Smooth muscle cell (in vitro differentiated cells): ENCODE data around the gene SYNPO2. TPM values are rescaled to one million over a fixed set of nuclear protein-coding genes. Genes with fewer than 3 reads are reported as not detected.

Source experiments
- DNase-seq: peaks from one replicate; lab custom pipeline; 2025; ENCODE audit not compliant: unreplicated experiment; lab: John Stamatoyannopoulos, UW
- H2AFZ ChIP-seq: fragments of 200-600 bp; sonication (generic); 2 replicates; pipeline ENCODE4 v1.6.0; 2016; ENCODE audit warnings: antibody characterized with exemption, low read depth, mild to moderate bottlenecking
- H3F3A ChIP-seq: fragments of 200-600 bp; sonication (generic); 2 replicates; pipeline ENCODE4 v1.6.0; 2017; ENCODE audit warnings: antibody characterized with exemption, low read depth
- H3K27ac ChIP-seq: fragments of 200-600 bp; sonication (generic); 2 replicates; pipeline ENCODE4 v1.5.1; 2016; ENCODE audit warnings: low read depth, mild to moderate bottlenecking
- H3K27me3 ChIP-seq: fragments of 200-600 bp; sonication (generic); 2 replicates; pipeline ENCODE4 v1.6.1; 2016; ENCODE audit warnings: low read depth, mild to moderate bottlenecking
- H3K36me3 ChIP-seq: fragments of 200-600 bp; sonication (generic); 2 replicates; pipeline ENCODE4 v1.5.1; 2016; ENCODE audit warnings: low read depth
- H3K4me1 ChIP-seq: fragments of 200-600 bp; sonication (generic); 2 replicates; pipeline ENCODE4 v1.5.1; 2016; ENCODE audit warnings: low read depth
- H3K4me2 ChIP-seq: fragments of 200-600 bp; sonication (generic); 2 replicates; pipeline ENCODE4 v1.6.0; 2016; ENCODE audit warnings: mild to moderate bottlenecking
- H3K4me3 ChIP-seq: fragments of 200-600 bp; sonication (generic); 2 replicates; pipeline ENCODE4 v1.5.1; 2016; ENCODE audit warnings: mild to moderate bottlenecking
- H3K79me2 ChIP-seq: fragments of 200-600 bp; sonication (generic); 2 replicates; pipeline ENCODE4 v1.6.0; 2016; ENCODE audit warnings: low read depth, mild to moderate bottlenecking
- H3K9ac ChIP-seq: fragments of 200-600 bp; sonication (generic); 2 replicates; pipeline ENCODE4 v1.6.0; 2016; ENCODE audit warnings: low read depth
- H3K9me3 ChIP-seq: fragments of 200-600 bp; sonication (generic); replicated peaks from 2 replicates; pipeline ENCODE4 v1.5.1; 2016; ENCODE audit warnings: low read depth
- H4K20me1 ChIP-seq: fragments of 200-600 bp; sonication (generic); 2 replicates; pipeline ENCODE4 v1.6.0; 2016; ENCODE audit warnings: low read depth
- CTCF ChIP-seq: fragments of 200-600 bp; sonication (generic); IDR thresholded peaks from 2 replicates; pipeline ENCODE4 v1.5.1; 2017; ENCODE audit warnings: borderline replicate concordance, mild to moderate bottlenecking, antibody characterized with exemption; ENCODE audit not compliant: insufficient read depth, poor library complexity, severe bottlenecking
- WGBS: methylation state at CpG from one replicate; pipeline ENCODE4 v1.1.7; 2016; ENCODE audit warnings: low lambda C conversion rate; 5-methylcytosine and 5-hydroxymethylcytosine counted together
- polyA plus RNA-seq: library from polyadenylated mRNA; unstranded; fragments of >200 nt; fragmentation: Nextera tagmentation; extraction: Ambion mirVana; gene quantifications from 2 replicates; pipeline ENCODE4 v1.2.1, GENCODE V29; 2016
- total RNA-seq: library from RNA; depleted of rRNA; stranded (reverse); fragments of >200 nt; gene quantifications from 2 replicates; pipeline ENCODE4 v1.2.3, GENCODE V29; 2014

SYNPO2 gene
- total and polyA plus RNA-seq, 2 experiments from 2014 or later = 0.08 to 4.5 TPM

GRCh38 chr4:118979712-118980111 is 91.1 kb downstream of the SYNPO2 start:
- WGBS = 84% methylated on average over 3 of the region's 3 CpGs
- H3K9ac ChIP-seq = no peak overlapping the region
- DNase-seq = no peak
- no peak overlapping the region for H3K4me3 ChIP-seq
- H3F3A ChIP-seq = no peaks in the 10 kb centered on the region
- no peak overlapping the region for H2AFZ ChIP-seq
- no peaks in the 10 kb centered on the region for H3K27me3 ChIP-seq
- no peak overlapping the region for H3K27ac ChIP-seq
- TF ChIP-seq CTCF = no peak
- no peaks in the 10 kb centered on the region for H4K20me1 ChIP-seq
- H3K4me1 ChIP-seq = no peaks in the 10 kb centered on the region
- no peaks in the 10 kb centered on the region for H3K79me2 ChIP-seq
- no peak overlapping the region for H3K4me2 ChIP-seq
- no peaks in the 10 kb centered on the region for H3K9me3 ChIP-seq
- no peaks in the 10 kb centered on the region for H3K36me3 ChIP-seq

- Histone ChIP-seq H3K4me2 (no peak overlapping the region), H3K27me3 (no peaks in the 10 kb centered on the region), H3K36me3 (no peaks in the 10 kb centered on the region), H4K20me1 (no peaks in the 10 kb centered on the region), H3K9ac (no peak overlapping the region), H3F3A (no peaks in the 10 kb centered on the region), H2AFZ (no peak overlapping the region), H3K4me3 (no peak overlapping the region), H3K27ac (no peak overlapping the region), H3K79me2 (no peaks in the 10 kb centered on the region), H3K4me1 (no peaks in the 10 kb centered on the region), H3K9me3 (no peaks in the 10 kb centered on the region)
- DNase-seq = no peak
- WGBS = 46% methylated on average over 6 of the region's 6 CpGs
- TF ChIP-seq CTCF = no peak
Measured at GRCh38 chr4:118981171-118981838, 92.7 kb downstream of the SYNPO2 start.

- Histone ChIP-seq H3K27me3 (no peaks in the 10 kb centered on the region), H3F3A (no peaks in the 10 kb centered on the region), H3K27ac (no peak overlapping the region), H3K4me2 (peak overlapping the region; percentile 27), H3K79me2 (no peaks in the 10 kb centered on the region), H3K9ac (no peak overlapping the region), H3K4me1 (no peaks in the 10 kb centered on the region), H3K36me3 (no peaks in the 10 kb centered on the region), H4K20me1 (no peaks in the 10 kb centered on the region), H3K4me3 (no peak overlapping the region), H3K9me3 (no peaks in the 10 kb centered on the region), H2AFZ (no peak overlapping the region)
- TF ChIP-seq CTCF = peak; percentile 87
- DNase-seq = no peak
- 36% methylated on average over 7 of the region's 7 CpGs for WGBS
Measured at GRCh38 chr4:118981839-118982381, 93.3 kb downstream of the SYNPO2 start.

- no peak for TF ChIP-seq CTCF
- Histone ChIP-seq H3K27me3 (no peaks in the 10 kb centered on the region), H3K9me3 (no peaks in the 10 kb centered on the region), H3K4me2 (no peak overlapping the region), H3K4me1 (no peaks in the 10 kb centered on the region), H3F3A (no peaks in the 10 kb centered on the region), H3K36me3 (no peaks in the 10 kb centered on the region), H3K27ac (no peak overlapping the region), H3K9ac (no peak overlapping the region), H3K79me2 (no peaks in the 10 kb centered on the region), H3K4me3 (no peak overlapping the region), H2AFZ (no peak overlapping the region), H4K20me1 (no peaks in the 10 kb centered on the region)
- WGBS = 94% methylated on average over 2 of the region's 2 CpGs
- no peak for DNase-seq
Measured at GRCh38 chr4:118983293-118983692, 94.6 kb downstream of the SYNPO2 start.
